ENCODE results near the gene DLGAP1. TPM values are rescaled to one million over a fixed set of nuclear protein-coding genes. Genes with fewer than 3 reads are reported as not detected.

Gene DLGAP1
- total RNA-seq, 4 donors from 2014 or later, result 0.13 to 6.2 (median 0.53) TPM

GRCh38 chr18:3984163-3984757 lies 470.8 kb downstream of the DLGAP1 start:
- Histone ChIP-seq H3K9me3 (no peaks in the 10 kb centered on the region), H3K4me3 (no peak overlapping the region), H3K4me1 (no peaks in the 10 kb centered on the region), H3K27me3 (no peaks in the 10 kb centered on the region), H3K36me3 (no peaks in the 10 kb centered on the region), H3K27ac (no peak overlapping the region)
- TF ChIP-seq POLR2A (IDR thresholded peaks at IDR 0.05), result no peak
- no peak for TF ChIP-seq CTCF (IDR thresholded peaks at IDR 0.05 in 4 of 5, conservative IDR thresholded peaks at IDR 0.05 in 1 of 5)
- DNase-seq, result no peak
- intact Hi-C loops (cut with DNase I; ENCODE audit: low total_unique reads) (no loop called here), in situ Hi-C loops (cut with MboI; ENCODE audit: low sequenced_read_pairs in 4 of 4) (loop anchor here in 1 of 4 donors (25.0 kb wide), 1 partner anchor 197 kb away; no protein-coding TSS in a partner anchor)
- no peak for ATAC-seq

GRCh38 chr18:3983351-3983969 lies 471.6 kb downstream of the DLGAP1 start:
- no peak for DNase-seq
- intact Hi-C loops (cut with DNase I; ENCODE audit: low total_unique reads) (no loop called here), in situ Hi-C loops (cut with MboI; ENCODE audit: low sequenced_read_pairs in 4 of 4) (loop anchor here in 1 of 4 donors (25.0 kb wide), 1 partner anchor 196 kb away; no protein-coding TSS in a partner anchor)
- Histone ChIP-seq H3K9me3 (no peaks in the 10 kb centered on the region), H3K4me3 (no peak overlapping the region), H3K4me1 (no peaks in the 10 kb centered on the region), H3K27me3 (no peaks in the 10 kb centered on the region), H3K36me3 (no peaks in the 10 kb centered on the region), H3K27ac (no peak overlapping the region)
- TF ChIP-seq CTCF (IDR thresholded peaks at IDR 0.05 in 4 of 5, conservative IDR thresholded peaks at IDR 0.05 in 1 of 5) (no peak), POLR2A (IDR thresholded peaks at IDR 0.05) (no peak)
- no peak for ATAC-seq

GRCh38 chr18:3982541-3982940 lies 472.6 kb downstream of the DLGAP1 start:
- Histone ChIP-seq H3K9me3 (no peaks in the 10 kb centered on the region), H3K27me3 (no peaks in the 10 kb centered on the region), H3K4me1 (no peaks in the 10 kb centered on the region), H3K36me3 (no peaks in the 10 kb centered on the region), H3K27ac (no peak overlapping the region), H3K4me3 (no peak overlapping the region)
- ATAC-seq (no peak), DNase-seq (no peak)
- intact Hi-C loops (cut with DNase I; ENCODE audit: low total_unique reads) (no loop called here), in situ Hi-C loops (cut with MboI; ENCODE audit: low sequenced_read_pairs in 4 of 4) (loop anchor here in 1 of 4 donors (25.0 kb wide), 1 partner anchor 195 kb away; no protein-coding TSS in a partner anchor)
- TF ChIP-seq POLR2A (IDR thresholded peaks at IDR 0.05), result no peak

- no peaks in the 10 kb centered on the region for H3K36me3 ChIP-seq
- no peak overlapping the region for H3K4me3 ChIP-seq
- in situ Hi-C loops (cut with MboI; ENCODE audit: low sequenced_read_pairs in 4 of 4), result loop anchor here in 1 of 4 donors (25.0 kb wide), 1 partner anchor 192 kb away; no protein-coding TSS in a partner anchor
- TF ChIP-seq POLR2A (IDR thresholded peaks at IDR 0.05), result no peak
- no peak overlapping the region for H3K27ac ChIP-seq
- intact Hi-C loops (cut with DNase I; ENCODE audit: low total_unique reads), result no loop called here
- DNase-seq, result no peak
- H3K27me3 ChIP-seq, result no peaks in the 10 kb centered on the region
- H3K4me1 ChIP-seq, result no peaks in the 10 kb centered on the region
- no peaks in the 10 kb centered on the region for H3K9me3 ChIP-seq
- ATAC-seq, result no peak
Observed at GRCh38 chr18:3979024-3979423, 476.1 kb downstream of the DLGAP1 start.

GRCh38 chr18:3973191-3973850 lies 481.8 kb downstream of the DLGAP1 start:
- H3K9me3 ChIP-seq, result no peaks in the 10 kb centered on the region
- no peak overlapping the region for H3K27ac ChIP-seq
- no peaks in the 10 kb centered on the region for H3K4me1 ChIP-seq
- H3K27me3 ChIP-seq, result no peaks in the 10 kb centered on the region
- in situ Hi-C loops (cut with MboI; ENCODE audit: low sequenced_read_pairs in 4 of 4) (no loop called here), intact Hi-C loops (cut with DNase I; ENCODE audit: low total_unique reads) (no loop called here)
- H3K36me3 ChIP-seq, result no peaks in the 10 kb centered on the region
- ATAC-seq (no peak), DNase-seq (no peak)
- no peak overlapping the region for H3K4me3 ChIP-seq
- no peak for TF ChIP-seq CTCF (IDR thresholded peaks at IDR 0.05 in 4 of 5, conservative IDR thresholded peaks at IDR 0.05 in 1 of 5)
- no peak for TF ChIP-seq POLR2A (IDR thresholded peaks at IDR 0.05)
